ENCODE results near the gene KIAA1217.
"Not testable (repeated sequence)": the region's sequence is repeated elsewhere in the genome, so short reads cannot be mapped to it uniquely, and the experiment has no call there.

KIAA1217 gene

DNA sequence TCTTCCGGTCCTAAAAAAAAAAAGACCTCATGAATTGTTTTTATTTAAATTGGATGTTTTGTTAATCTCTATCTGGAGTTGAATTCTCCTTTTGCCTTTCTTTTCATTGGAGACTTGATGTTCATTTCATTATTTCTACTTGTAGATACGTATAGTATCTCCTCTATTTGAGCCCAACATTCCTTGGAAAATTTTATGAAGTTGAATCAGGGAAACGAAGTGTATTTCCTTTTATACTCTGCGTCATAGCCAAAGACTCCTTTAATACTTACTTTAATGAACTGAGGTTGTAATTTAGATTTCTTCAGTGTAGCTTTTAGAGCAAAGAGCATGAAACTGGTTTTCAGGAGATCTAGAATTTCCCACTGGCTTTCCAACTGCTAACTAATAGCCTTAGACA, 132.4 kb downstream of the KIAA1217 start:
- no peak for DNase-seq

DNA sequence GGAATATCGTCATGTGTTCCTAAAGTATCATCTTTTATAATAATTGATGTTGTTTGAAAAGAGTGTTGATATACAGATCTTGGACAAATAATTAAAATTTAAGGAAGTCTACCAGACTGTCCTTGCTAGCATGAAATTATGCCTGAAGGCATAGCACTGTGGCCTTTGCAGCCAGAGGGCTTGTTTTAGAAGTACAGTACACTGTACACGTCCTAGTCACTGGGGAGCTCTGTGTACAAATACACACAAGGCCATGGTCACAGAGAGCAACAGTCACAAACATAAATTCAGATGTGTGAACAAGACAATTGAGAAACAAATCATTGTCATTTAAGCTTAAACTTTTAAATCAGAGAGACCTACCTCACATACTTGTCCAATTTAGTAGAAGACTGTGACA, 133.0 kb downstream of the KIAA1217 start:
- DNase-seq: no peak

DNA sequence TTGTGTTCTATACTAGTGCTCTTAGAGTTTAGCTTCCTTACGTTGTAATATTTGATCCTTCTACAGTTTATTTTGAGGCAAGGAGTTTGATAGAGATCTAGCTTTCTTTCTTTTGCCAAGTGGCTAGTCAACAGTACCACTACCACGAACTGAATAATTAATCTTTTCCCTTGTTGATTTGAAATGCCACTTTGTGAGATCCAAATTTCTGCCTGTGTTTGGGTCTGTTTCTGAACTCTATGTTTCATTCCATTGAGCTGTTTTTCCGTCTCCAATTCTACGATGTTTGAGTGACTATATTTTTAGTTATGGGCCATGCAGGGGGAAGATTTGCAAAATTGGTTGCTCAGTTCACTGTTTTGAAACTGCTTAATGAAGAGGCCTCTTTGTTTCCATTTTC, 134.7 kb downstream of the KIAA1217 start:
- no peak for DNase-seq

DNA sequence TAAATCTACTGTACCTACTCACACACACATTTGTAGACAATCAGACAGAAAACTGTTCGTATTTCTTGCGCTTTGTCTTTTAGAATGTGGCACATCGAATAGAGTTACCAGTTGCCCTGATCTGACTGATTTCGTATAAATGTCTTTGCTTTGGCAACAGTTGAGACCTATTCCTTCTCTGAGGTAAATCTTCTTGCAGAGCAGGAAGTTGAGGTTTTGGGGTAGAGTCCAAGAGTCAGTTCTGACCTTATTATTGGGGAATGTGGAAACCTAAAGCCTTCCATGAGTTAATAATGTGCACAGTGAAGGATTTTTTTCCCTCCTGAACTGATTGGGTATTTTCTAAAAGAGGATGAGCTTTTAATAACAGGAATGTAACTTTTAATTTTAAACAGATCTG, 135.3 kb downstream of the KIAA1217 start:
- DNase-seq: no peak

DNA sequence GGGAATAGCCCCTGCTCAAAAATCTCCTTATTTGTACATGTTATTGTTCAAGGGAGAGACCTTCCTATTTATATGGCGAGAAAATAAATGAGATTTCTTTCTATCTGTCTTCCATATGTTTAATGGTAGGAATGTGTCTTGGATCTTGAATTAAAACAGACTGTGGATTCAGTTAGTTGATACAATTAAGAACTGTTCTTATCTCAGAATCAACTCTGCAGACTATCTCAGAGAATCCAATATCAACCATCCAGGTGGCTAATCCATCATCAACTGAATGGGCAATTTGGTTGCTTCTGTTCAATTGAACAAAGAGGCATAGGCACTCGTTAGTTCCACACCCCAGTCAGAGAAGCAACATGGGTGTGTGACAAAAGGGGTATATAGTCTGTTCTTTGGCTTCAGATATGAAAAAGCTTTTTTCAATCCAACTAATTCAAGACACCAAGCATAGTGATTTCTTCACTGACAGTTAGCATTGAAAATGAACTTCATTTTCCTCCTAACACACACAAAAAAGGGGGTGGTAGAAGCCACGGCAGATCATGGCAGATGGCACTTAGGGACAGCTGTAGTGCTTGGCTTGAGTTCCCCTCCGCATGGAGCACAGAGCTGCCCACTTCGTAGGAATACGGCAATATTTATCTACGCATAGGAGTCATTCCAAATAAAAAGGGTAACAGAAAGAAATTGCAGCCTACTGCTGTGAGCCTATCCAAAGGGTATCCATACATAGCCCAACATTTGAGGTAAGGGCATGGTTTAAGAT, 135.9 kb downstream of the KIAA1217 start:
- no peak for DNase-seq

DNA sequence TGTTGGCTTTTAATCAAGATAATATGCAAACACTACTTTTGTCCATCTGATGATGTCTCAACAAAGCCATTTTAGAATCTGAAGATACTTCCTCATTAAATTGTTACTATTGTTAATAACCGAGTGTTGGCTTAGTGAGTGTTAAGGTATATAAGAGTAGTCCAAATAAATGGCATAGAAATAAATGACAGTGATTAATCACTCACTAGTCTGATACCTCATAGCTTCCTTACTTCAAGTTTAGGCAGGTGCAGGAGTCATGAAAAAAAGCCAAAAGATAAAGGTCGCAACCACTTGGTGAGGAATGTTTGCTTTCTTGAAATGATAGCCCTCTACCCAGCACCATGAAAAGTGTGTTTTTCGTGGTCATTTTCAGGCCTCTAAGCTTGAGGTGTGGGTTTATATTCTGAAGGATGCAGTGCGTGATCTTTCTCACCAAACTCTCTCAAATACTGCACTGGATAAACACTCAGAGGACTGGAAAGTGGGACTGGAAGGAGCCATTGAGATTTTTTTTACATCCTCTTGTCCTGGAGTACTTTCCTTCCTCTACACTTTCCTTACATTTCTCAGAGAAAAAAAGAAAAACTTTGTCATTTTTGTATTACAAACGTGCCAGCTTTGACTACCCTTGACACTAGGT, 138.1 kb downstream of the KIAA1217 start:
- DNase-seq: no peak

DNA sequence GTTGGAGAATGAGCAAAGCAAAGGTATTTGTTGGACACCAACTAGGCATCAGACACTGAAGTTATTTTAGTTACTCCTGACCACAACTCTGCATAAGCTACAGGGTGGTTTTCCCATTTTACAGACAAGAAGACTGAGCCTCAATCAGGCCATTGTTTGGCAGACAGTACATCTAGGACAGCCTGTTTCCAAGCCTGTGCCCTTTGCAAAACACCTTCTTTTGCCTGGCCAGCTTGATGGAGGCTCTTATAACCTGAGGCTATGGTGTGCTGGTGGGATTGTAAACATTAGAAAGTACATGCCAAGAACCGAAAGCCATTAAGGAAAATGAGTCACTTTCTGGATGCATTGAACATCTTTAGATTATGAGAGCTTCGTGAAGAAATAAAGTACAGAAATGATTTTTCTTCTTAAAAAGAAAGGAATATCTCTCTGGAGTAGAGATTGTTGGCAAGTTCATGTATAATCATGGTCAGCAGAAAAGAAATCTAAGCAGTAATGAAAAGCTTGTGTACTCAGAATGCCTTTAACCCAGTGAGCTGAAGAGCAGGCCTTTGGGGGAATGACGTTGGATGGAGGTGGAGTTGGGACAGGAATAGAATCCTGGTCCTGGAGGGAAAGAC, 140.6 kb downstream of the KIAA1217 start:
- no peak for DNase-seq

DNA sequence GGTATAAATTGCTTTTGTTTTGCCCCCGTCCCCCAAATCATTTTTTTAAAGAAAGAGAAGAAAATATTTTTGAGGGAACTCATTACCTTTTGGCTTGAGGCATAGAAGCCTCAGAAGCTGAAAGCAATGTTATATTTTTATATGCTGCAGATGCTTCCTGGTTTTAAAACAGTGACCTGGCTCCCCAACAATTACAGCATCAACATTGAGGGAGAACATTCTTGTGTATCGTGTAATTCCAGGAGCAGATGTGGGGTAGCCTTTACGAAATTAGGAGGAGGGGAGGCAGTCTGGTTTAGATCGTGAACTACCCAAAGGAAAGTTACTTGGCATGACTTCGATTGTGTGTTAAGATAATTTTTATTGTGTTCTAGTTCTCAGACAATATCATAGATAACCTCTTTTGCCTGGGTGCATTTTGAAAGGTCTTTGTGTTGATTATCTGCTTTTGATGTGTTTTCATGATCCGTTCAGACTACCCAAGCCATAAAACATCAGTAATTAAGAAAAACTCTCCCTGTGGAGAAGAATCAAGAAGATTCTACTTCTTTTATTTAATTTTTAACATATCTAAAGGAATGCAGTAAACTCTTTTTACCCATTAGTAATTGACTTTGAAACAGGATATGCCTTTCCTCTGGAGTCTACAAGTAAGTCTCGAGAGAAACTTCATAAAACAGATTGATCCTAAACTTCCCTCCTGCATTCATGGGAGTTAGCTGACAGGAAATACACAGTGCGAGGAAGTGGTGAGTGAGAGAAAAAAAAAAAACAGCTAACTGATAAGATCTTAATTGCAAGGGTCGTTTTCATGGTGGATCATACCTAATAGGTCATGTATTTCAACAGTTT, 141.4 kb downstream of the KIAA1217 start:
- DNase-seq: no peak

DNA sequence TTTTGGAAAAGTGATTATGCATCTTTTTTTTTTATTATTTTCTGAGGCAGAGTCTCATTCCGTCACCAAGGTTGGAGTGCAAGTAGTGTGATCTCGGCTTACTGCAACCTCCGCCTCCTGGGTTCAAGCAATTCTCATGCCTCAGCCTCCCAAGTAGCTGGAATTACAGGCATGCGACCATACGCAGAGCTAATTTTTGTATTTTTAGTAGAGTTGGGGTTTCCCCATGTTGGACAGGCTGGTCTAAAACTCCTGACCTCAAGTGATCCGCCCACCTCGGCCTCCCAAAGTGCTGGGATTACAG, 141.9 kb downstream of the KIAA1217 start:
- not testable (repeated sequence) for DNase-seq

DNA sequence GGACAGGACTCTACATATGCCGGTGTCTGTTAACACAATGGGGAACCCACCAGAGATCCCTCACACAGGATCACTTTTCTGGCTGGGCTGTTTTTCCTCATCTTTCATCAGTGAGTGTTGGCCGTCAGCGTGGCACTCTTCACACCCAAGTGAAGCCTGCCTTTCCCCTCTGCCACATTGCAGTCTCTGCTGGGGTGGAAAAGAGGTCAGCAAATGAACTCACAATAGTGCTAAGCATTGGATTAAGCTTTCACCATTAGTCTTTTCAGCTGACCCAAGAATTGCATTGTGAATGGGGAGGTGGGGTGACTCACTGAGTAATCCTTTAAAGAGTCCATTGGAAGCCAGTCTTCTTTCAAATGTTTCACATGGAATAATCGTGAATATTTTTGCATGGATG, 143.0 kb downstream of the KIAA1217 start:
- no peak for DNase-seq

DNA sequence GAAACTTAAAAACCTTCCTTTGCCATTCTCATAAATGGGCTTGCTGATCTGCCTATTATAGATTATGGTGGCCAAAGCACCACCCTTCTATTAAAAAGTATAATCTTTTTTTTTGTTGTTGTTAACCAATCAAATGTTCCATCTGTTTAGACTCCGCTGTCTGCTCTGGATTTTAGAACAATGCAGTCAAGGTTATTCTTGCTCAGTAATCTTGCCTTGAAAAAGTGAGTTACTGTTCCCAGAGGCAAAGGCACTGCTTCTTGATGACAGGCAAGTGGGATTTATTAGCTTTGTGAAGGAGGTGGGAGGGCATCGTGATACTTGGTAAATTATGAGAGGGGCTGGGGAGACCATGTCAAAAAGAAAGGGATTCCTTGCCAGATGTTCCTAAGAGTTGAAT, 143.5 kb downstream of the KIAA1217 start:
- DNase-seq: no peak

DNA sequence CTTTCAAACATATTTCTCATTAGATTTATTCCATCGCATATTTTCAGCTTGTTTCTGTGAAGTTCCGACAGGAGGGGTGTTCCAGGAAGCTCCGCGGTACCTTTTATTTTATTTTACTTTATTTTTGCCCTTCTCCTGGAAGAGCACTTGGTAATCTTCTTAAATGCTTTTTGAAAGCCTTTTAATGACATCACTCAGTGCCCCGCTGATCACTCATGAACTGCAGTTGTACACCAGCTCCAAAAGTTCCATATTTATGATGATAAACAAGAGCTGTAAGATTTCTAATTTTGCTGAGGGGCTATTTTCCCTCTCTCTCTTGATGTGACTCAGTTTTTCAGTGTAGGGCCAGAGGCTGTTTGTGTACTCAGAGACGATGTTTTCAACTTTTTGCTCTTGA, 144.4 kb downstream of the KIAA1217 start:
- DNase-seq: no peak

DNA sequence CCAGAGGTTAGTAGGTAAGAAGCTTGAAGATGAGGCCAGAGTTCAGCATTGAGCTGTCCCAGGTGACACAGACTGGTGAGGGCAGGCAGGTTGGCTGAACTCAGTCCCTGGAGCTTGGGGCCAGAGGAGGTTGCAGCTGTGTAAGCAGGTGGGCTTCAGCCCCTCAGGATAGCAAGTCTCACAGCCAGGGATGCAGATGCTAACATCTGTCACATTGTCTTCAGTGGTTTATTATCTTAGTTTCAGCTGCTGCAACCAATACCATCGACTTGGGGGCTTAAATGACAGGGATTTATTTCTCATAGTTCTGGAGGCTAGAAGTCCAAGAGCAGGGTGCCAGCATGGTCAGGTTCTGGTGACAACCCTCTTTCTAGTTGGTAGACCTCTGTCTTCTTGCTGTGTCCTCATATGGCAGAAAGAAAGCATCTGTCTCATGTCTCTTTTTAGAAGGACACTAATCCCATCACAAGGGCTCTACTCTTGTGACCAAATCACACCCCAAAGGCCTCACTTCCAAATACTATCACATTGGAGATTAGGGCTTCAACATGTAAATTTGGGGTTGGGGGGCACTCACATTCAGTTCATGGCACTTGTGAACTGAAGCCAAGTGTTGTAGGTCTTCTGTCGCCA, 146.2 kb downstream of the KIAA1217 start:
- no peak for DNase-seq

DNA sequence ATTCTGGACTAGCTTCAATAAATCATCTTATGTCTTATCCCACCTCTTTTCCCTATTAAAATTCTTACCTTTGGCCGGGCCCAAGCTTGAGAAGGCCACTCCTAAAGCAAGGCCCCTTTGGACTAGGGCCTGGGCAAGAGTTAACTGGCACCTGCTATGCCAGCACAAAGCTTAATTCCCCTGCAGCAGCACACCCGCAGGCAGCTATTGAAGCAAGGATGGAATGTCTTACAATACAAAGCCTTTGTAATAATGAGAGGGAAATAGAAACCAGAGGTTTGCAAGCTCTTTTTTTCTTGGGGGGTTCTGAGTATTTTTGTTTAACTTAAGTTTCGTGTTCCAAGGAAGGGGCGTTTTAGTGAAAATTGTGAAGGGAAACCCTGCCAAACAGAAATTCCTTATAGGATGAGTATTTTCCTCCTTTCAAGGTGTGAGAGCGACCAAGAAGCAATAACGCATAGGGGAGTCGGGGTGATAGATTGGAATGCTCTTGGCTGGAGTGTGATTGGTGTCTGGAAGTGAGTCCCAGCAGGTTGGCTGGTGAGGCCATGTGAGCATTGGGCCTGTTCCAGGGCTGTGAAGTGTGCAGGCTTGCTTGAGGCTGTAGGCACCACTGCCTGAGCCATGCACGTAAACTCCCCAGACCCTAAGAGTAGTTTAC, 148.5 kb downstream of the KIAA1217 start:
- DNase-seq: no peak

DNA sequence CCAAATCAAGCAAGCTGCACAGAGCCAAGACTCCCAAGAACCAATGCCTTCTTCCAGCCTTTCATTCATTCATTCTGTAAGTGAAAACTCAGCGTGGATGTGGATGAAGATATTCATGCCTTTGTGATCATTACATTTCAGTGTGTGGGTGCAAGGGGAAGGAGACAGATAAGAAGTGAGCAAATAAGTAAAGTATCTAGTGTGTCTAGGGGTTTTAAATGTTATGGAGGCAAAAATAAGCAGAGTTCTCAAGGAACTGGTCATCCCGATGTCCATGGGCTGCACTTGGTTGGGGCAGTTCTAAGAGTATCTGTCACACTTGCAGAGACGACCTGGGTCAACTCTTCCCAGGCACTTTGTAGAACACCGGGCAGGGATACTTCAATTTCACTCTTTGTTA, 149.1 kb downstream of the KIAA1217 start:
- no peak for DNase-seq

DNA sequence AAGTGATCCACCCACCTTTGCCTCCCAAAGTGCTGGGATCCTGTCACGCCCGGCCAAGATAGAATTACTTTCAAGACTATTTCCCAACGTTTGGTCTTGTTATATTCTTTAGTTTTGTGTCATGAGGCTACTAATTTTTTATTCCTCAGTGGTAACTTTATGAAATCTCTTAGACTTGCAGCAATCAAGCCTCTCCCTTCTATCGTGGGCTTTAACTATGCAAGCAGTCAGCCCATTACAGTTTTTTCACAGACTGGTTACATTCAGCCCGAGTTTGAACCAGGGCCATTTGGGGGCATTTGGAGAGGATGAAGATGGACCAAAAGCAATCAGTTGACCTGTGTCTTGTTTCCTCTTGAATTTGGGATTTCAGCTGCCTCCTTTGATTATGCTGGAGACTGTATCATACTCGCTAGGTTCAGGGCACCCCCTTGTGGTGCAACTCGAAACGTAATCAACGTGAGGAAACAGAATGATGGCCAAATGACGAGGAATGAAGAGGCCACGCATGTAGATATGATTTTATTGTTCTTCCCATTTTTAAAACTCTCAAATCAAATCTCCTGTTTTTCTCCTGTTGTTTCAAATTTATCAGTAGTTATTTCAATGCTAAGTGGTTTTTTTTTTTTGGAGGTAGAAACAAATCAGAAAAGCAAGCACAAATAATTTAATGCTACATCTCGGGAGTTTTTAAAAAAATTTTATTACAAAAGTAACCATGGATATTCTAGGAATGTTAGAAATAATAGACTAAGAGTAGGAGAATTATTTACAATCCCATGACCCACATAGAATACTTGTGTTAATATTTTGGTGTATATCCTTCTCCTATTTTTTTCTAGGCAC, 151.6 kb downstream of the KIAA1217 start:
- peak; percentile 57 for DNase-seq

DNA sequence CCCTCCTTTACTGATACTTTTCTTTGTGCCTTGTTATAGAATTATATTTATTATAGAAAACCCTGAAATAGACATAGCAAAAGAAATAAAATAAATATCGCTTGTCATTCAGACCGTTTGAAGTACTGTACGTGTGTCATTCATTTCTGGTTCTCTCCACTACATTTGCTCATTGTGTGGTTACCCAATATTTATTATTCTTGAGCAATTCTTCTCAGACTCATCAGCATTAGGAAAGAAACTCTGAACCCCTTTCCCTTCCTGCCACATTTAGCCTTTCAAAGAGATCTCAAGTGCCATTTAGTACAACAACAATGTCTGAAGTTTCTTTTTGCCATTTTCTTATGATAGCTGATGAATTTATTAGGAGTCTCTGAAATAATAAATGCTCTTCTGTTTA, 154.1 kb downstream of the KIAA1217 start:
- DNase-seq: no peak

DNA sequence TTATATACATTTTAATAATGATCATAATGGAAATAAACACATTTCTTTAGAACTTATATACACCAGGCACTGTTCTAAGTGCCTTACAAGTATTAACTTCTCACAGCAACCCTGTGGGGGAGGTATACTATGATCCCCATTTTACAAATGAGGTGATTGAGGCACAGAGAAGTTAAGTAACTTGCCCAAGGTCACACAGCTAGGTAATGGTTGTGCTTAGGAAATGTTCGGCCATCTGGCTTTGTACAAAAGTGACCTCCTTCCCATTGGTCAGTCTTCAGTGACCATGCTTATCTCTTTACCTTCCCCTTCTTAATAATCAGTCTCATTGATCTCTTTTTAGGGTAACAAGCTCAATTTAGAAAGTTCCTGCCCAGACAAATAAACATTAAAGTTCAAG, 158.8 kb downstream of the KIAA1217 start:
- no peak for DNase-seq

DNA sequence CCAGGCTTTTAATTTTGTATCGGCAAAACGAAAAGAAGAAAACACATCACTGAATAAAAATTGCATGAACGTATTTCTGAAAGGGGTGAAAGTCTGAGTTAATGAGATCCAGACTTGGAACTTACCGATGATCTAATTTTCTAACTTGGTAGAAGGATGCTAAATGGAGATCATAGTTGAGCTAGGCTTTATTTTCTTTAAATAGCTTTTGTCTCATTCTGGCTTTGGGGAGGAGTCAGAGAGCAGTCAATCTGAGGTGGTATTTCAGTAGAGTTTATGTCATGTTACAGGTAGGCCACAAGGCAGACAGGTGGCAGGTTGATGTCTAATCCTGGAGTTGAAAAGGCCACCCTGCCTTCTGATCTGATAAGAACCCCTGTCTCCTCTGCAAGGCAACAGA, 161.9 kb downstream of the KIAA1217 start:
- DNase-seq: no peak

DNA sequence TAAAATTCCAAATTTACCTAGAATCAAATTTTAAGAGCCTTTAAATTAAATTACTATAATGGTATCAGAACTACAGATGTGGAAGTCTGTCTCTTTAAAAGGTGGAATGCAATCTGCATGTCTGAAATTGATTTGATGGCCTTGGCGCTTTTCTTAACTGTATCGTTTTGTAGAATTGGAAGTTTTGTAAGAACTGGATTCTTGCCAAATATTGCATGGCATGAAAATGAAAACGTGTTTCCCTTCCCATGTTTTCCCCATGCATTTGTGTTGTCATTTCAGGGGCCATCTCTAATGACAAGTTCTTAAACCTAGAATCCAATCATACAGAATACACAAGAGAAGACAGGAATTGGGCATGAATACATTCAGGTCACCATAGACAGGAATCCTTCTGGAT, 162.5 kb downstream of the KIAA1217 start:
- no peak for DNase-seq

DNA sequence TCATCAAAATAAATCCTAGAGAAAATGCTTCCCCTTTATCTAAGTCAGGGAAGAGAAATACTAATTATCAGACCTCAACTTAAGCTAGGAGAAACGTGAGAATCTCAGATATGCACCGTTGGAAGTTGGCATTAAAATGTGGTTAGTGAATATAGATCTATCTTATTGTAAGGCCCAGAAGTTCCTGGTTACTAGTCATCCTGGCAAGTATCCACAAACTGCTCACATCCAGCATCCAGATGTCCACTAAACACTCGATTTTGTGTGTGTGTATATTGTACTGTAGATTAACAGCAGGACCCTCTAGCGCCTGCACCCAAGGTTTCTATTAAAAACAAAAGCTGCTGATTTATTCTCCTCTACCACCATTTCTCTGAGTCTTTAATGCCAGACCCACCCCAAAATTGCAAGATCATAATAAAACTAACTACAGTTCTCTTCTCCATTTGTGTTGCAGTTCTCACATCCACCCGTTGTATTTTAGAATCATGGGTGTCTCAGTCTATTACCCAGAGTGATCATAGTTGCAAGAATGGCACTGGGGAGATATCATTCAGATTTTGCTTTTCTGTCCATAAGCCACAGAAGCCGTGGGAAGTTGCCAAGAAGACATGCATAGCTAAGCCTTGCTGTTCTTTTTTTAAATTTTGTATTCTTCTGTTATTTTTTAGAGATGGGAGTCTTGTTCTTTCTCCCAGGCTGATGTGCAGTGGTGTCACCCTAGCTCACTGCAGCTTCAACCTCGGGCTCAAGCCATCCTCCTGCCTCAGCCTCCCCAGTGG, 165.4 kb downstream of the KIAA1217 start:
- no peak for DNase-seq
